ENCODE data around the gene MACROD1. TPM values are rescaled to one million over a fixed set of nuclear protein-coding genes. Genes with fewer than 3 reads are reported as not detected.

Gene MACROD1
- total and polyA plus RNA-seq, 9 of the 15 experiments (the other 6 are each of a cell fraction or from before 2014, with no cell fraction given) = 1.1 to 60.0 (median 26.4) TPM

DNA sequence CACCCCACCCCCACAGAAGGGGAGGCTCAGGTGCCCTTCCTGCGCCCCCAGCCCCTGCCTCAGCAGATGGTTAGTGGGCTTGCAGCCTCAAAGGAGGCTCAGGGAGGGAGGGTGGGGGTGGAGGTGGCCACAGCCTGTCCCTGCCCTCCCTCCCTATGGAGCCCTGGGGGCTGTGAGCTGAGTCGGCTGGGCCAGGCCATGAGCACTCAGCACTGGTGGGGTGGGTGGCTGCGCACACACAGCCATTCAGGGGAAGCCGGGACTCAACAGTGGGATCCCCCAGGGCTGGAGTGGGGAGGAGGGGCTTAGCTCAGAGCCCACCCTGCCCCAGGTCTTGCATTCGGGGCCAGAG, 80.0 kb downstream of the MACROD1 start:
- TF ChIP-seq ZNF77 (CRISPR knock-in tag; IDR thresholded peaks at IDR 0.05) = no peak
- TF ChIP-seq, protein P1, sequence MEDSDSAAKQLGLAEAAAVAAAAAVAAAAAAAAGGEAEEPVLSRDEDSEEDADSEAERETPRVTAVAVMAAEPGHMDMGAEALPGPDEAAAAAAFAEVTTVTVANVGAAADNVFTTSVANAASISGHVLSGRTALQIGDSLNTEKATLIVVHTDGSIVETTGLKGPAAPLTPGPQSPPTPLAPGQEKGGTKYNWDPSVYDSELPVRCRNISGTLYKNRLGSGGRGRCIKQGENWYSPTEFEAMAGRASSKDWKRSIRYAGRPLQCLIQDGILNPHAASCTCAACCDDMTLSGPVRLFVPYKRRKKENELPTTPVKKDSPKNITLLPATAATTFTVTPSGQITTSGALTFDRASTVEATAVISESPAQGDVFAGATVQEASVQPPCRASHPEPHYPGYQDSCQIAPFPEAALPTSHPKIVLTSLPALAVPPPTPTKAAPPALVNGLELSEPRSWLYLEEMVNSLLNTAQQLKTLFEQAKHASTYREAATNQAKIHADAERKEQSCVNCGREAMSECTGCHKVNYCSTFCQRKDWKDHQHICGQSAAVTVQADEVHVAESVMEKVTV (CRISPR knock-in tag; IDR thresholded peaks at IDR 0.05) = no peak
- TF ChIP-seq CHD2 (IDR thresholded peaks at IDR 0.05; ENCODE audit: low read depth, low read length) = no peak
- no peak for TF ChIP-seq GTF2E2 (tag; IDR thresholded peaks at IDR 0.05)
- ChIA-PET CTCF (ENCODE audit: low intra/inter-chr PET ratio) (no interaction called here), POLR2A (interaction anchor here (0.8 kb wide), 1 partner anchor 8 kb away, joined by 3 read pairs; no protein-coding TSS in a partner anchor)
- no peaks in the 10 kb centered on the region for H3K27me3 ChIP-seq (ENCODE audit: control insufficient read depth in 2 of 2, insufficient read depth in 2 of 2, low read length in 2 of 2)
- no peak overlapping the region for H2AFZ ChIP-seq (ENCODE audit: low read depth, low read length)
- FAIRE-seq (no peak), ATAC-seq (no peak), DNase-seq (ENCODE audit: extremely low read depth in 1 of 4, low spot score in 3 of 4) (no peak)
- no peak overlapping the region for H3K4me2 ChIP-seq (ENCODE audit: insufficient read depth, low read length)
- H3K9me3 ChIP-seq (replicated peaks; ENCODE audit: control insufficient read depth, insufficient read depth, low read depth, low read length) = no peaks in the 10 kb centered on the region
- peaks cover 34% of the 10 kb centered on the region for H4K20me1 ChIP-seq (replicated peaks; ENCODE audit: control insufficient read depth, insufficient read depth, low read length)
- in situ Hi-C loops (cut with MboI) (no loop called here), intact Hi-C loops (cut with micrococcal nuclease) (no loop called here)
- WGBS (ENCODE audit: insufficient coverage, low coverage, missing lambda C conversion rate) = 47% methylated on average over 1 of the region's 5 CpGs
- peaks cover 0 to 65% of the 10 kb centered on the region in 2 experiments; a peak in 2 of 5 replicates for H3K4me1 ChIP-seq (replicated peaks in 1 of 2; ENCODE audit: control insufficient read depth in 2 of 2, insufficient read depth in 2 of 2, low read length in 2 of 2)
- no peaks in the 10 kb centered on the region for H3K36me3 ChIP-seq (ENCODE audit: control insufficient read depth, insufficient read depth, low read length)
- no peaks in the 10 kb centered on the region for H3K9me1 ChIP-seq (ENCODE audit: control insufficient read depth, insufficient read depth, low read length)
- BruUV-seq (replicated peaks) = no TSS peak
- no peak overlapping the region for H3K4me3 ChIP-seq
- no peak overlapping the region for H3K27ac ChIP-seq (ENCODE audit: extremely low read depth, low read depth, low read length)
- H3K79me2 ChIP-seq (ENCODE audit: control insufficient read depth, insufficient read depth, low read length) = no peaks in the 10 kb centered on the region
- peak overlapping the region in 1 of 2 experiments; percentile 58; a peak in 2 of 4 replicates for H3K9ac ChIP-seq (ENCODE audit: insufficient read depth in 1 of 2, low read depth in 2 of 2, low read length in 2 of 2)
